Neuronal stem cell (in vitro differentiated cells): ENCODE results near the gene CLCN4.

Source experiments
- DNase-seq: peaks from one replicate; pipeline ENCODE4 v3.0.0-alpha.2; 2013; ENCODE audit warnings: low spot score
- H2AFZ ChIP-seq: one replicate; pipeline ENCODE4 v1.6.1; 2013; ENCODE audit warnings: mild to moderate bottlenecking, low read length, inconsistent platforms
- H2AK5ac ChIP-seq: 2 replicates; pipeline ENCODE4 v1.6.1; 2013; ENCODE audit warnings: low read depth, mild to moderate bottlenecking, inconsistent platforms, low read length, moderate library complexity, mixed read lengths
- H2BK120ac ChIP-seq: 2 replicates; pipeline ENCODE4 v1.6.1; 2013; ENCODE audit warnings: low read depth, mild to moderate bottlenecking, inconsistent platforms, low read length, moderate library complexity, mixed read lengths
- H2BK12ac ChIP-seq: one replicate; pipeline ENCODE4 v1.6.1; 2013; ENCODE audit warnings: low read length, inconsistent platforms
- H2BK15ac ChIP-seq: 2 replicates; pipeline ENCODE4 v1.6.1; 2013; ENCODE audit warnings: mild to moderate bottlenecking, low read length, inconsistent platforms, mixed read lengths
- H2BK5ac ChIP-seq: one replicate; pipeline ENCODE4 v1.6.1; 2013; ENCODE audit warnings: inconsistent platforms, mild to moderate bottlenecking, low read length, moderate library complexity
- H3K14ac ChIP-seq: one replicate; pipeline ENCODE4 v1.6.1; 2013; ENCODE audit warnings: low read length, inconsistent platforms
- H3K18ac ChIP-seq: 2 replicates; pipeline ENCODE4 v1.6.1; 2013; ENCODE audit warnings: low read length, inconsistent platforms
- H3K23ac ChIP-seq: 2 replicates; pipeline ENCODE4 v1.6.1; 2013; ENCODE audit warnings: low read depth, mild to moderate bottlenecking, mixed read lengths, low read length, inconsistent platforms; ENCODE audit not compliant: poor library complexity
- H3K27ac ChIP-seq: replicated peaks from 3 replicates; pipeline ENCODE4 v1.5.1; 2013; ENCODE audit warnings: low read length, inconsistent platforms
- H3K27me3 ChIP-seq, 3 experiments: 2 replicates each; pipeline ENCODE4 v1.6.1; 2013; ENCODE audit warnings: low read length in 3 of 3, mild to moderate bottlenecking in 2 of 3, inconsistent platforms in 1 of 3, low read depth in 1 of 3, mixed read lengths in 1 of 3, moderate library complexity in 1 of 3; ENCODE audit not compliant: control insufficient read depth in 3 of 3, insufficient read depth in 3 of 3
- H3K36me3 ChIP-seq, 2 donors: replicated peaks in 1 of 2; 2 replicates each; pipeline ENCODE4 v1.6.1; 2013; ENCODE audit warnings: low read length in 2 of 2; ENCODE audit not compliant: control insufficient read depth in 2 of 2, insufficient read depth in 2 of 2
- H3K4ac ChIP-seq: 2 replicates; pipeline ENCODE4 v1.6.1; 2013; ENCODE audit warnings: inconsistent platforms, mild to moderate bottlenecking, low read length, moderate library complexity
- H3K4me1 ChIP-seq, 2 donors: 1 replicate in 1 of 2; 2 replicates in 1 of 2; pipeline ENCODE4 v1.6.1; 2013; ENCODE audit warnings: low read length in 2 of 2, low read depth in 1 of 2; ENCODE audit not compliant: control insufficient read depth in 2 of 2, insufficient read depth in 1 of 2
- H3K4me2 ChIP-seq: one replicate; pipeline ENCODE4 v1.6.1; 2013; ENCODE audit warnings: mild to moderate bottlenecking, low read length, inconsistent platforms; ENCODE audit not compliant: insufficient read depth, poor library complexity, severe bottlenecking
- H3K4me3 ChIP-seq, 2 donors: 2 replicates each; pipeline ENCODE4 v1.5.1; 2013; ENCODE audit warnings: low read length in 2 of 2, mild to moderate bottlenecking in 2 of 2, inconsistent platforms in 1 of 2, moderate library complexity in 1 of 2
- H3K79me1 ChIP-seq: one replicate; pipeline ENCODE4 v1.6.1; 2013; ENCODE audit warnings: low read depth, mild to moderate bottlenecking, inconsistent platforms, low read length, moderate library complexity
- H3K9ac ChIP-seq: one replicate; pipeline ENCODE4 v1.6.1; 2013; ENCODE audit warnings: mild to moderate bottlenecking, low read depth, low read length, inconsistent platforms; ENCODE audit not compliant: poor library complexity
- H3K9me3 ChIP-seq, 2 donors: replicated peaks in 1 of 2; 2 replicates each; pipeline versions ENCODE3 to v1.6.1; 2013; ENCODE audit warnings: low read length in 2 of 2, mild to moderate bottlenecking in 2 of 2, inconsistent platforms in 1 of 2, low read depth in 1 of 2, mixed read lengths in 1 of 2, moderate library complexity in 1 of 2; ENCODE audit not compliant: control insufficient read depth in 2 of 2, insufficient read depth in 1 of 2
- H4K8ac ChIP-seq: one replicate; pipeline ENCODE4 v1.6.1; 2013; ENCODE audit warnings: low read depth, mild to moderate bottlenecking, inconsistent platforms, low read length, moderate library complexity
- H4K91ac ChIP-seq: one replicate; pipeline ENCODE4 v1.6.1; 2013; ENCODE audit warnings: low read length, low read depth, mild to moderate bottlenecking, inconsistent platforms; ENCODE audit not compliant: poor library complexity
- WGBS, 2 donors: extraction: QIAGEN DNeasy Blood & Tissue Kit; methylation state at CpG; one replicate each; pipeline ENCODE4 v1.1.7; 2013; ENCODE audit warnings: missing lambda C conversion rate in 2 of 2, mixed read lengths in 1 of 2; ENCODE audit not compliant: insufficient read length in 2 of 2, insufficient replicate concordance in 1 of 2; ENCODE audit errors: extremely low coverage in 2 of 2; 5-methylcytosine and 5-hydroxymethylcytosine counted together

The CLCN4 gene

DNA sequence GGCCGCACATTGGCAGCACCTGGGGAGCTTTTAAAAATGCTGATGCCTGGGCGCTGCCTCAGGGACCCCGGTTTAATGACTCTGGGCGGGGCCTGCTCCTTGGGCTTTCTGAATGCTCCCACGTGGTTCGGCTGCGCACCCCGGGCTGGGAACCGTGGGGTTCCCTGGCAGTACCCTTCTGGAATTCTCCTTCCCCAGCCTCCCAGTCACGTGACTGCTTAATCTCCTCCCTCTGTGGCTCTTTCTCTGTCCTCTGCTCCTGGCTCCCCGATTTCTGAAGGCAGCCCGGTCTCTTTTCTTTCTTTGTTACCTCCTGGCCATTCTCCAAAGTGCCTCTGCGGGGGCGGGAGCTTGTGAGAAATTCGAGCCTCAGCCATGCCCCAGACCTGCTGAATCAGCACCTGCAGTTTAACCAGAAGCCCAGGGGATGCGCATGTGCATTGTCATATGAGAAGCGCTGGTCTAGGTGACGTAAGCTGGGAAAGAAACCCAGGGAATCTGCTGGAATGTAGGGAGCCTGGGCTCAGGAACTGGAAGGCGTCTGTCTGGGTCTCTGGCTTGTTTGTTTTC is 16.6 kb downstream of the CLCN4 start:
- Histone ChIP-seq H3K4me1 (peaks cover 2 to 16% of the 10 kb centered on the region in 2 donors), H3K9me3 (no peaks in the 10 kb centered on the region), H3K18ac (peak overlapping the region; percentile 87), H2BK15ac (no peak overlapping the region), H3K23ac (no peak overlapping the region), H4K8ac (no peak overlapping the region), H2BK12ac (no peak overlapping the region), H3K4me3 (no peak overlapping the region), H3K79me1 (peaks cover 5% of the 10 kb centered on the region), H2BK120ac (no peak overlapping the region), H3K14ac (no peak overlapping the region), H3K27ac (peak overlapping the region; percentile 93), H3K27me3 (no peaks in the 10 kb centered on the region), H2AFZ (no peak overlapping the region), H2BK5ac (peak overlapping the region; percentile 53), H3K4me2 (no peak overlapping the region), H2AK5ac (peak overlapping the region; percentile 70), H3K9ac (no peak overlapping the region), H3K36me3 (no peaks in the 10 kb centered on the region), H3K4ac (no peak overlapping the region), H4K91ac (no peak overlapping the region)
- WGBS, 2 donors, result no CpG with 5 or more reads among the region's 19 CpGs
- DNase-seq, result peak; percentile 81

DNA sequence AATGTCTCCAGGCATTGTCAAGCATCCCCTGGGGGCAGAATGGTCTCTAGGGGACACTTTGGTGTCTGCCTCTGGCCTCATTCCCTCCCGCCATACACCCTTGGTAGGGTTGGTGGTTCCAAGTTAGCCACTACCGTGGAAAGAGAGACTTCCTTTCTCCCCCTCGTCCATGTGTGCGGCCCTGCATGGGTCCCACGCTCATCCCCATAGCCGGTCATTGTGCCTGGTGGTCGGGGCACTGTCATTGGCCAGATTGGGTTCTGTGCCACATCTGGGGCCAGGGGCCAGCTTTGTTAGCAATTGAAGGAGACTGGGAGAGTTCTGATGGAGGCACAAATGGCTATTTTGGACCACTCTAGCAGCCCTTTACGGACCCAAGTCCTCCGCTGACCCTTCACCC is 17.3 kb downstream of the CLCN4 start:
- no peak overlapping the region for H4K8ac ChIP-seq
- no peak overlapping the region for H2BK120ac ChIP-seq
- H3K9ac ChIP-seq, result no peak overlapping the region
- H3K4me3 ChIP-seq, result no peak overlapping the region
- no peak overlapping the region for H2BK5ac ChIP-seq
- H2AFZ ChIP-seq, result no peak overlapping the region
- H3K27ac ChIP-seq, result peak overlapping the region; percentile 92
- H3K23ac ChIP-seq, result no peak overlapping the region
- peak overlapping the region; percentile 22 for H2BK12ac ChIP-seq
- no peak overlapping the region for H2BK15ac ChIP-seq
- no CpG with 5 or more reads among the region's 9 CpGs for WGBS, 2 donors
- no peak for DNase-seq
- H2AK5ac ChIP-seq, result peak overlapping the region; percentile 63
- no peaks in the 10 kb centered on the region for H3K9me3 ChIP-seq
- H3K18ac ChIP-seq, result peak overlapping the region; percentile 87
- H3K36me3 ChIP-seq, result no peaks in the 10 kb centered on the region
- H3K14ac ChIP-seq, result no peak overlapping the region
- peaks cover 2 to 16% of the 10 kb centered on the region in 2 donors for H3K4me1 ChIP-seq
- H3K4me2 ChIP-seq, result peak overlapping the region; percentile 11
- no peaks in the 10 kb centered on the region for H3K27me3 ChIP-seq
- no peak overlapping the region for H4K91ac ChIP-seq
- peaks cover 5% of the 10 kb centered on the region for H3K79me1 ChIP-seq
- H3K4ac ChIP-seq, result no peak overlapping the region

- H2AK5ac ChIP-seq, result no peak overlapping the region
- no peak overlapping the region for H3K4me3 ChIP-seq
- no peak overlapping the region for H3K27ac ChIP-seq
- no peak overlapping the region for H2BK15ac ChIP-seq
- no peak overlapping the region for H4K8ac ChIP-seq
- H3K9me3 ChIP-seq, result no peaks in the 10 kb centered on the region
- no peak overlapping the region for H4K91ac ChIP-seq
- no peak overlapping the region for H2BK5ac ChIP-seq
- no peak overlapping the region for H3K4me2 ChIP-seq
- H3K27me3 ChIP-seq, result no peaks in the 10 kb centered on the region
- H3K18ac ChIP-seq, result no peak overlapping the region
- H3K79me1 ChIP-seq, result peaks cover 5% of the 10 kb centered on the region
- H3K36me3 ChIP-seq, result no peaks in the 10 kb centered on the region
- peak overlapping the region; percentile 10 for H2BK12ac ChIP-seq
- no peak overlapping the region for H2AFZ ChIP-seq
- no peak for DNase-seq
- H3K23ac ChIP-seq, result no peak overlapping the region
- no peak overlapping the region for H3K14ac ChIP-seq
- H3K9ac ChIP-seq, result no peak overlapping the region
- H3K4ac ChIP-seq, result no peak overlapping the region
- peaks cover 2 to 16% of the 10 kb centered on the region in 2 donors for H3K4me1 ChIP-seq
- WGBS, 2 donors, result no CpG with 5 or more reads among the region's 7 CpGs
- no peak overlapping the region for H2BK120ac ChIP-seq
Observed at GRCh38 chrX:10174810-10175209, 18.0 kb downstream of the CLCN4 start.

- no peak for DNase-seq
- Histone ChIP-seq H2BK120ac (no peak overlapping the region), H3K4me2 (no peak overlapping the region), H3K4me1 (peaks cover 2 to 16% of the 10 kb centered on the region in 2 donors), H3K4me3 (no peak overlapping the region), H2AFZ (no peak overlapping the region), H3K79me1 (peaks cover 5% of the 10 kb centered on the region), H3K4ac (no peak overlapping the region), H3K14ac (no peak overlapping the region), H3K9ac (no peak overlapping the region), H4K91ac (no peak overlapping the region), H3K18ac (no peak overlapping the region), H3K36me3 (no peaks in the 10 kb centered on the region), H4K8ac (no peak overlapping the region), H3K23ac (no peak overlapping the region), H2BK12ac (no peak overlapping the region), H3K27ac (no peak overlapping the region), H3K9me3 (no peaks in the 10 kb centered on the region), H2AK5ac (no peak overlapping the region), H2BK5ac (no peak overlapping the region), H3K27me3 (no peaks in the 10 kb centered on the region), H2BK15ac (no peak overlapping the region)
- WGBS, 2 donors, result no CpG with 5 or more reads among the region's 8 CpGs
Observed at GRCh38 chrX:10175319-10175871, 18.6 kb downstream of the CLCN4 start.
